Heart left ventricle (tissue), 13 donors: Measurements from ENCODE around the gene FADS6.

Source experiments
- CTCF ChIP-seq, 12 donors: fragments of 200-600 bp; sonication (generic) in 4 of 12; IDR thresholded peaks; one replicate each; pipeline versions ENCODE4 v1.5.0 to v1.8.0; 2018 to 2022; ENCODE audit warnings: antibody characterized with exemption in 12 of 12, mild to moderate bottlenecking in 5 of 12
- POLR2A ChIP-seq, 2 donors: fragments of 450-650 bp; IDR thresholded peaks; one replicate each; pipeline ENCODE4 v1.6.1; 2017; ENCODE audit warnings: antibody characterized with exemption in 2 of 2, mild to moderate bottlenecking in 2 of 2, moderate library complexity in 2 of 2
- donor health status: ischemic (EF 13 %, LVEDD 7.1; RV severe dilation, severe dysfunction).
- donor health status: DM: no; HTN: yes; CAD: no.
- donor health status: DM: no; HTN: no; CAD: no.
- donor health status: ischemic (EF 25% LVEDD 6.9; RV normal size, moderate dysfunction).
- donor health status: ischemic (EF 25% LVEDD 5.7; RV mildly dilated, moderate dysfunction).
- donor health status: ischemic (EF 35%, LVEDD 5.7; RV mildly dilated, moderate dysfunction).
- donor health status: nonischemic (EF 11% LVEDD 7.7; RV severe dilation, severe dysfunction).
- donor health status: DM: yes; HTN: yes; CAD: no.
- donor health status: PGD.
- donor health status: ischemic (EF 29% LVEDD 5.4; RV normal size, mild dysfunction).
- donor health status: nonischemic (EF 23%, LVEDD 6.1; RV moderate dilation, normal function).

GRCh38 chr17:74930535-74931036 is 37.2 kb upstream of the FADS6 start:
- no peak for TF ChIP-seq CTCF (IDR thresholded peaks at IDR 0.05)
- TF ChIP-seq POLR2A (IDR thresholded peaks at IDR 0.05): no peak
